ENCODE measurements around the gene PPP1R14C.
"Not testable (repeated sequence)": the region's sequence is repeated elsewhere in the genome, so short reads cannot be mapped to it uniquely, and the experiment has no call there.

PPP1R14C gene

GRCh38 chr6:150228072-150228733, 85.4 kb downstream of the PPP1R14C start:
- no peak for DNase-seq

DNA sequence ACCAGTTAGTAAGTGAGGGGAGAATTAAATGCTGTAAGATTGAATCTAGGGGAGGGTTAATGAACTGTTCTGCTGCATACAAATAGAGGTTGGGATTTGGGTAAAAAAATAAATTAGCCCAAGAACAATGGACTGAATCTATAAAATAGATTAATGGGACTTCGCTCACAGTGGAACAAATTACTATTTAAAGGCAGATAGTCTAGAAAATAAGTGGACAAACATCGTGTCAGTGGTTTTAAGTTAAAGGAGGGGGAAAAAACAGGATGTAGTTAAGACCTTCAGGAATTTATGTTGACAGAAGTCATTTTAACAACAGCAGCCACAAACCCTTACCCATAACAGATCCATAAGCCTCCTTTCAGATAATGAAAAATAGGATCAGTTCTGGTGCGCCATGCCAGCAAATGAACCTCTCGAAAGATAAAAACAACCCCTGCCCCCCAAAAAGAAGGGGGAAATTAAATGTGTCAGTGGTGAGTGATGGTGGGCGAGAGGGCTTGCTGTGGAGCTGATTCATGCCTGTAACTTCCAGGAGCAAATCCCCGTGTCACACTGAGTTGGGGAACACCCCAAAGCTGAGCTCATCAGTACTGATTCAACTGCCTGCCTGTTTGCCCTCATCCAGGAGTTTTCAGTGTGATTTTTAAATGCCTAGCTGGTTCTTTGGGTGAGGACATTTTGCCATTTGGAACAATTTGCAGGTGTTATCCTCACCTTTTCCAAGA, 86.8 kb downstream of the PPP1R14C start:
- DNase-seq: no peak

GRCh38 chr6:150230164-150230561, 87.3 kb downstream of the PPP1R14C start:
- no peak for DNase-seq

DNA sequence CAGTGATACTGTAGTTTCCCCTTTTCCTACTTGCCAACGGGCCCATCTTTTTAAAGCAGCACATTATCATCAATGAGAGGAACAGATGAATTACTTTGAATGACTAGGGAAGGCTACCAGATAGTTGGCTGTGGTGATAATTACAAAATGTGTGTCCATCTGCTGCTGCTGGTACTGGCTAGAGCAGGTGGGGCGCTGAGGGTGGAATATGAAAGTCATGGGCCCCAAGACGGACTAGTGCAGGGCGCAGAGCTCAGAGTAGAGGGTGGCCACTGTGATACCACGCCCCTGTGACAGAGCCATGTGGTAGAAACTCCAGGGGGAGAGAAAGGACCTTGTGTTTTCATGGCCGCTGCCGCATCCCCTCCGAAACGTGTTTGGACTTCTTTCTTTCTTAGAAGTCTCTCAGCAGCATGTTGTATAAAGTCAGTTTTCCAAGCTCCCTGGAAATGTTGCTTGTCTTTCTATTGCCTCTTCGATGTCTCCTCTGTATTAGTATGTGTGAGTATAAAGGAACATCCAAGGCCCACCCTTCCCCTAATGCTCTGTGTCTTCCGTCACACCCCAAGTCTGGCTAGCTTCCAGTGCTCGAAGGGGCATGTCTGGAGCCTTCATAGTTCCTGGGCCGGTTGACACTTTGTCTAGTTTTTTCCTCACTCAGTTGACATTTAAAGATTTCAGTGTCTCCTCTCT, 88.1 kb downstream of the PPP1R14C start:
- no peak for DNase-seq

DNA sequence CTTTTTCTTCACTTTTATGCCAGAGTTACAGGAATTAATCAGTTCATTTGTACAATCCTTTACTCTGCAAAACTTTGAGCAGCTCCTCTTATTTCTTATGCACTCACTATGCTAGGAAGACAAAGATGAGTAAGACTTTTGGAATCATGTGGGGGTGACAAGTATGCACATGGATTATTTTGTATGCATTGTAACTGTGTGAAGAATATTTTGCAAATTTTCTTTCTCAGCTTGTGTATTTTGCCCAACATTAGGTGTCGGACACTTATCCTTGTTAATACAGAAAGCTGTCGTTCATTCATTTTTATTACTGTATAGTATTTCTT, 88.6 kb downstream of the PPP1R14C start:
- DNase-seq: no peak

DNA sequence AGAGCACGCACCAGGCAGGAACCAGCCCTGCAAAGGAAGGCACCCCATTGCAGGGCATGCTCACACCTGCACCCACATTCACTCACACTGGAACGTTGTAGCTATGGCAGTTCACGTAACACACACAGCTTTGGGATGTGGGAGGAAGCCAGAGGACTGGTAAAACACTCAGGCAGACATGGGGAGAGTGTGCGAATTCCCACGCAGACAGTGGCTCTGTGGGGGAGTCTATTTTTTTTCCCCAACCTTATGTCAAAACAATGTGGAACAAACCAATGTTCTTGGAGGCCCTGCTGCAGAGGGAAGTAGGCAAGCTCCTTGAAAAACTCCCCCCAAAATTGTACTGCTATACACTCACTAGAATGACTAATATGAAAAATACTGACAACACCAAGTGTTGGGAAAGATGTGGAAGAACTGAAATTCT, 91.0 kb downstream of the PPP1R14C start:
- DNase-seq: no peak

DNA sequence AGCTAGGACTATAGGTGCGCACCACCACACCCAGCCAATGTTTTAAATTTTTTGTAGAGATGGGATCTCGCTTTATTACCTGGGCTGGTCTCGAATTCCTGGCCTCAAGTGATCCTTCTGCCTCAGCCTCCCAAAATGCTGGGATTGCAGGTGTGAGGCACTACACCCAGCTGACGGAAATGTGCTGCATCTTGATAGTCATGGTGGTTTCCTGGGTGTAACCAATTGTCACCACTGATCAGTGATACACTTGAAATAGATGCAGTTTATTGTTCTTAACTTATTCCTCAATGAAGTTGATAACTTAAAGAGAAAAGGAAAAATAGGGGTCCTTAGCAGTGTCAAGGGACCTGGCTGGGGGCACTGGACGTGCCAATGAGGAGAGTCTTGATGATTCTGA, 92.4 kb downstream of the PPP1R14C start:
- no peak for DNase-seq

DNA sequence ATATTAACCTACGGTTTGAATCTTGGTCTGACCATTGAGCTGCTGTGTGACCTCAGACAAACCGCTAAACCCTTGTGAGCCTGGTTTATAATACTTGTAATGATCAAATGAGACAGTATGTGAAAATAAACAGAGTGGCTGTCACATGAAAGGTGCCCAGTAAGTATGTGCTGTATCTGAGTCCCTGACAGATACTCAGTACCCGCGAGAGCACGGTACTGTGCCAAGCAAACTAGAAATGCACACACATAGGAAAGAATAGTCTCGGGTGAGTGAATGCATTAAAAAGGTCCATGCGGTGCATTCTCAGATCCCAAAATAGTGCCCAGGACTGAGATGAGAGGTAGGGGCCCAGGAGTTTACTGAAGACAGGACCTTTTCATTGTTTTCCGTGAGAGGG, 93.3 kb downstream of the PPP1R14C start:
- no peak for DNase-seq

DNA sequence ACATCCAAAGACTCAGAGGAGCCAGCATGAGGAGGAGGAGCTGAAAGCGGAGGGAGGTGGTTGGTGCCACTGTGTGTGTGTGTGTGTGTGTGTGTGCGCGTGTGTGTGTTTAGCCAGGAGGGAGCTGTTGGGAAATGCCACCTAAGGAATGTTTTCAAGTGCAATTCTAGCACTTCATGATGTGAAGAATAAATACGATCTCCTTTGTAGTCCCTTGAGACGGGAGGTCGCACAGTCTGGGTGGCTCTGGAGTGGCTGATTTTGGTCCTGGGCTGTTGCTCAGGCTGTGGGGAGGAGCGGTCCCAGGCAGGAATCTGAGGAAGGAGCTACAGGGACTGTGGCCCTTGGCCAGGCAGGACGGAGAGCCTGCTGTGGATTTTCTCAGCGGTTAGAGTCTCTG, 93.7 kb downstream of the PPP1R14C start:
- no peak for DNase-seq

GRCh38 chr6:150237626-150238025, 94.8 kb downstream of the PPP1R14C start:
- no peak for DNase-seq

DNA sequence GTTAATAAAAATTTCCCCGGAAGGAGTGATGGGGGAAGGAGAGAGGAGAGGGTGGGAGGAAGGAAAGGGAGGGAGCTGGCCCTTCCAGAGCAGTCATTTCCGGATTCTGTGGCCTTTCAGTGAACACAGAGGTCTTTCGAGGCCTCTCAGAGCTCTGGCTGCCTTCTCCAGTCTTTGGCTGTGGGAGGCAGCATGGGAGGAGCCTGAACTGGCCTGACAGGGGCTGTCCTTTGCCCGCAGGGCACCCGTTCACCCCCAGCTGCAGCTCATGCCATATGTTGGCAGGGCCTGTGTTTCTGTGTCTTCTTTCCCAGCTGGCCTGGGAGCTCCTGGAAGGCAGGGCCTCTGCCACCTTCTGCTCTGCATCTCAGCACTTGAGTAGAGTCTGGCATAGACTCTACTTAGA, 95.5 kb downstream of the PPP1R14C start:
- no peak for DNase-seq

GRCh38 chr6:150238846-150239407, 96.1 kb downstream of the PPP1R14C start:
- DNase-seq: no peak

DNA sequence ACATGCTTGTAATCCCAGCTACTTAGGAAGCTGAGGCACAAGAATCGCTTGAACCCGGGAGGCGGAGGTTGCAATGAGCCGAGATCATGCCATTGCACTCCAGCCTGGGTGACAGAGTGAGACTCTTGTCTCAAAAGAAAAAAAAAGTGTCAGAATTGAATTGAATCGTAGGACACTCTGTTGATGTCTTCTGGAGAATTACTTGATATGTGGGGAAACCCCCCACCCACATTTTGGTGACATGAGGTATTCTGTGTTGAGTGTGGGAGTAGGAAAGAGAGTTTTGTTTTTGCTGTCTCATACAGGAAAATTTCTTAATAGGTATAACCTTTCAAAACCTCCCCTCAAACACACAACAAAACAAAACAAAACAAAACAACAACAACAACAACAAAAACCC, 98.9 kb downstream of the PPP1R14C start:
- DNase-seq: not testable (repeated sequence)

GRCh38 chr6:150243620-150244314, 100.9 kb downstream of the PPP1R14C start:
- DNase-seq: no peak

- no peak for DNase-seq
Measured at GRCh38 chr6:150245148-150245935, 102.5 kb downstream of the PPP1R14C start.

DNA sequence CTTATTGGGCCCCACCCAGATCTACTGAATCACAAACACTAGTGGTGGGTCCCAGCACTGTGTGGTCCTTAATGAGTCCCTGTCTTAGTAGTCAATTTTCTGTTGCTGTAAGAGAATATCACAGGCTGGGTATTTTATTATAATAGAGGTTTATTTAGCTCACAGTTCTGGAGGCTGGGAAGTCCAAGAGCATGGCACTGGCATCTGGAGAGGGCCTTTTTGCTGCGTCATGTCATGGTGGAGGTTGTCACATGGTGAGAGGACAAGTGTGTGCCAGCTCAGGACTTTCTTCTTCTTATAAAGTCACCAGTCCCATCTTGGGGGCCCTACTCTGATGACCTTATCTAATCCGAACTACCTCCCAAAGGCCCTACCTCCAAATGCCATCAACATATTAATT, 105.0 kb downstream of the PPP1R14C start:
- no peak for DNase-seq

- no peak for DNase-seq
Measured at GRCh38 chr6:150248300-150248699, 105.5 kb downstream of the PPP1R14C start.

DNA sequence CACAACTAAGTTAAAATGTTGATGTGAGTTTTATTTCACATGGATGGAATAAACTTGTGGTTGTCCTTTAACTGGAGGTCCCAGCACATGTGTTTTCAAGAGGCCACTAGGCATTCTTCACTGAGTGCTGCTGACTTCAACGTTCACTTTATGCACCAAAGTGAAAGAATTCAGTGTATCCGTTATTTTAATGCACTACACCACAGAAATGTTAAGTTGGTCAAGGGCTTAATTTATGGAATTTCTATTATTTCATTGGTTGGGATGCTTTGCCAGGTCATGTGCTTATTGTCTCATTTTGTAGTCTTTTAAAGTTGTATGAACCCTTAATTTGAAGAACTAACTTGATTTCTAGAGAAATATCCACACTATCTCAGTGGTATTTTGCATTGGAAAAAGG, 106.4 kb downstream of the PPP1R14C start:
- no peak for DNase-seq

GRCh38 chr6:150250826-150251225, 108.0 kb downstream of the PPP1R14C start:
- no peak for DNase-seq

- DNase-seq: no peak
Measured at GRCh38 chr6:150251566-150252186, 108.8 kb downstream of the PPP1R14C start.

DNA sequence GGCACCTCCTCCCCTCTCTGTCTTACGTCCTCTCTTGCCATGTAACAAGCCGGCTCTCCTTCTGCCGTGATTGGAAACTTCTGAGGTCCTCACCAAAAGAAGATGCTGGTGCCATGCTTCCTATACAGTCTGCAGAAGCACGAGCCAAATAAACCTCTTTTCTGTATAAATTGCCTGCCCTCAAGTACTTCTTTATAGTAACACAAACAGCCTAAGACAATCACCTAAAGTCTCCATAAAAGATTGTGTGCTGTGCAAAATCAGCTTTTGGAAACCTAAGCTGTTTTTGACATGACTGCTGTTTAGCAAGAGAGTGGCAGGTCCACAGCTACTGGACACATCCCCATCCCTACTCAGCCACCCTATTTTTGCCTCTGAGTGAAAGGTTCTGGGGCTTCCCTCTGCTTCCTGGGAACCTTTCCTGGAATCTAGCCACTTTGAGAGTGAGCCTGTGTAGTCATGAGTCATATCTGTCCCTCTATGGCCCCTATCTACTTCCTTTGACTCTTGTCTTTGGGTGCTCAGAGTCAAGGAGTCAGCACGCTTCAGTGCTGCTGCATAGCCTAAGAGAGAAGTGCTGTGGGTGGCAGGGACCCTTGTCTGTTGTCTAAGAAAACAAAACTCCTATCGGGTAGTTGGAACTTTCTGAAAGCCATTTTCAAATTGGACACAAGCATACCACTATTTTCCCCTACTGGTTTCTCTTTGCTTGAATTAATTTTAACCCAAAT, 110.0 kb downstream of the PPP1R14C start:
- DNase-seq: no peak
